AG09319 (cell line): Measurements from ENCODE around the gene KLHL30.

ENCODE experiments used
- DNase-seq: peaks from one replicate; pipeline ENCODE4 v3.0.0-alpha.2; 2010; ENCODE audit warnings: low read depth; ENCODE audit errors: extremely low read depth
- CTCF ChIP-seq: IDR thresholded peaks from 2 replicates; pipeline ENCODE4 v1.5.1; 2011; ENCODE audit warnings: low read depth, mild to moderate bottlenecking, inconsistent platforms, low read length, moderate library complexity

KLHL30 gene

GRCh38 chr2:238127165-238128060 lies 11.1 kb upstream of the KLHL30 start:
- peak; percentile 10 for DNase-seq
- TF ChIP-seq CTCF = peak; percentile 5; the same call in 1 of the 2 replicates

DNA sequence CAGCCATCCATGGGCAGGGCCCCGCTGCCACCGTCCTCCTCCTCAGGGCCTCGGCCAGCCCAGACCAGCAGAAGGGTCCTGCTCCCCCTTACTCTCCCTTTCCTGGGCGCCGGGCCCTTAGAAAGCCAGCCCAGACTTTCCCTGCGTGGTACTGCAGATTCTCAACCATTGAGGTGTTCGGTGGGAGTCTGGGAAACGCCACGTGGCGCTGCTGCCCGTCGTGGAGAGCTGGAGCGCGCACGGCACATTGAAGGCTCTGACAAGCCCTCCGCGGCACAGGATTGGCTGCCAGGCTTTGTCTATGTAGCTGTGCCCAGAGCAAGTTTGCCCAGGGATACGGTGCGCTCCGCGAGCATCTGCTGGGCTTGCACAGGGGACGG lies 10.4 kb upstream of the KLHL30 start:
- no peak for DNase-seq
- TF ChIP-seq CTCF = no peak

- no peak for TF ChIP-seq CTCF
- no peak for DNase-seq
These were observed 9.9 kb upstream of the KLHL30 start for GRCh38 chr2:238128534-238129001.

- TF ChIP-seq CTCF = no peak
- DNase-seq = no peak
These were observed 9.1 kb upstream of the KLHL30 start for GRCh38 chr2:238129166-238130010.

GRCh38 chr2:238130111-238130695 lies 8.3 kb upstream of the KLHL30 start:
- no peak for TF ChIP-seq CTCF
- no peak for DNase-seq

GRCh38 chr2:238130696-238131628 lies 7.5 kb upstream of the KLHL30 start:
- no peak for DNase-seq
- TF ChIP-seq CTCF = no peak
